HG03432 (cell line): ENCODE results near the gene IGF1R.

Source experiments
- ATAC-seq: cut with Tn5 transposase; IDR thresholded peaks from one replicate; pipeline ENCODE4 v1.9.1; 2021; ENCODE audit warnings: mild to moderate bottlenecking, moderate library complexity; ENCODE audit not compliant: unreplicated experiment

The IGF1R gene

GRCh38 chr15:98772895-98773294 lies 124.6 kb downstream of the IGF1R start:
- no peak for ATAC-seq

- no peak for ATAC-seq
These were observed 125.3 kb downstream of the IGF1R start for GRCh38 chr15:98773616-98774015.

GRCh38 chr15:98774756-98775497 lies 126.6 kb downstream of the IGF1R start:
- ATAC-seq: no peak

GRCh38 chr15:98775498-98776230 lies 127.3 kb downstream of the IGF1R start:
- ATAC-seq: no peak

GRCh38 chr15:98776607-98777281 lies 128.4 kb downstream of the IGF1R start:
- ATAC-seq: peak; percentile 80

GRCh38 chr15:98777426-98777825 lies 129.1 kb downstream of the IGF1R start:
- no peak for ATAC-seq

DNA sequence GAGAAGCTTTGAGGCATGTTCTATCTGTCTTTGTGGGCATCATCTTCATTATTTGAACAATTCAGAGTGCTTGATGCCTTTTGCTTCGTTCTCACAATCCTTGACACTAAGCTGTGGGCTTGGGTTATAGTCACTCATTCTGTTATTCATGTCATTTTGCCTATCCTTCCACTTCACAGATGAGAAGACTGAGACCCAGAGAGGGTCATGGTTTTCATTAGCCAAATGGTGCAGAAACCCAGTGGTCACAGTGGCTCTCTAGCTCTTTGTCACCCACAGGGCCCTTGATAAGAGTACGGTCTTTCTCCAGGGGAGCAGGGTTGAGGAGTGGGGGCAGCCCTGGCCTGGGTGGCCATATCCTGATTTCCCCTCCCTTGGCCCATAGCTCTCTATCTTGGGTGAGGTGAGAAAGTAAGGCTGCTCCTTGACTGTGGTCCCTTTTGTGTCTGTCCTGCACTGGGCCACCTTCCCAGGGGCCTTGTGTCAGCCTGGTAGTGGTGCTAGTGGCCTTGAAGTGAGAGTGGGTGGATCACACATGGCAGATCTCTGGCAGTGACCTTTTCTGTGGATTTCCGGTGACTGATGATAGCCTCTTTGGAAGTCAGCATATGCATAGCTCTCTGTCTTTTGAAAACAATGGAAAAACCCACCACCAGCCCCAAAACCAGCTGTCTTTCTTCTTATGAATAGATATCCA lies 130.1 kb downstream of the IGF1R start:
- no peak for ATAC-seq

GRCh38 chr15:98778960-98779359 lies 130.6 kb downstream of the IGF1R start:
- no peak for ATAC-seq

DNA sequence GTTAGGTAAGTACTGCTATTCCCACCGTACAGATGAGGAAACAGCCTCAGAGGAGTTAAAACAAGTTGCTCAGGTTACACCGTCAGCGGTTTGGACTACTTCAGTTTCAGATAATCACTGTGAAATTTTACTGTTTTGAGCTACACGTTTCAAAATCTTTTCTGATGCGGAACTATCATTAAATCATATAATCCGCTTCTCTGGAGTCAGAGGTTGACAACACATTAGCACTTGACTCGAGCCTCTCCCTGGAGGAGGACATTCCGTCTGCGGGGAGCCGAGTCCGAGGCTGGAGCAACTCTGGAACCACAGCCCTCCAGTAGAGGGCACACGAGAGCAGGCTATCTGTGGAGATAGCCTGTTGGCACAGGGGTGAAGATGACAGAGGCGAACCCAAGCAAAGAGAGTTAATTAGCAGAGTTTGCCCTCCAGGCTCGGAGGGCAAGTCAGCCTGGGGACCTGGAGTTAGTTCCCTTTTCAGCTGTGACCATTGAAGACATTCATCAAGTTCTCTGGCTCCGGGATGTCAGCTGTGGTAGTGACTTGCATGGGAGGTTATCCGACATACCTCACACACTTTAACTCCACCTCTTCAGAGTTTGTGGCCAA lies 131.2 kb downstream of the IGF1R start:
- peak; percentile 78 for ATAC-seq

DNA sequence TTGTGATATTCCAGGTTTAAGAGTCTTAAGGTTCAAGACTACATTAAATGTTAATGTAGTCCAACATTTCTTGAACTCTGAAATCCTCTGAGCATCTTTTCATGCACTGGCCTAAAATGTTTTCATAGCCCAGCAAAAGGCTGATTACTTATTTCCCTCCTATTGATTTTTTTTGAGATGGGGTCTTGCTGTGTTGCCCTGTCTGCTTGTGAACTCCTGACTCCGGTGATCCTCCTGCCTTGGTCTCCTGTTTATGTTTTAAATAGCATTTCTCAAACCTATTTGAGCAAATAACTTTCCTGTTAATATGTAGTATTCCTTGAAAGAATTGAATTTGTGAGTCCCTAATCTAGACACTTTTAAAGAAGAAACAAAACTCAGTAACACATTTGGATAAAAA lies 133.5 kb downstream of the IGF1R start:
- no peak for ATAC-seq

- ATAC-seq: no peak
These were observed 134.5 kb downstream of the IGF1R start for GRCh38 chr15:98782801-98783200.

- ATAC-seq: no peak
These were observed 137.1 kb downstream of the IGF1R start for GRCh38 chr15:98785431-98785806.

- ATAC-seq: peak; percentile 80
These were observed 137.7 kb downstream of the IGF1R start for GRCh38 chr15:98785807-98786621.

GRCh38 chr15:98786717-98787116 lies 138.4 kb downstream of the IGF1R start:
- ATAC-seq: no peak

- no peak for ATAC-seq
These were observed 138.9 kb downstream of the IGF1R start for GRCh38 chr15:98787194-98787593.

DNA sequence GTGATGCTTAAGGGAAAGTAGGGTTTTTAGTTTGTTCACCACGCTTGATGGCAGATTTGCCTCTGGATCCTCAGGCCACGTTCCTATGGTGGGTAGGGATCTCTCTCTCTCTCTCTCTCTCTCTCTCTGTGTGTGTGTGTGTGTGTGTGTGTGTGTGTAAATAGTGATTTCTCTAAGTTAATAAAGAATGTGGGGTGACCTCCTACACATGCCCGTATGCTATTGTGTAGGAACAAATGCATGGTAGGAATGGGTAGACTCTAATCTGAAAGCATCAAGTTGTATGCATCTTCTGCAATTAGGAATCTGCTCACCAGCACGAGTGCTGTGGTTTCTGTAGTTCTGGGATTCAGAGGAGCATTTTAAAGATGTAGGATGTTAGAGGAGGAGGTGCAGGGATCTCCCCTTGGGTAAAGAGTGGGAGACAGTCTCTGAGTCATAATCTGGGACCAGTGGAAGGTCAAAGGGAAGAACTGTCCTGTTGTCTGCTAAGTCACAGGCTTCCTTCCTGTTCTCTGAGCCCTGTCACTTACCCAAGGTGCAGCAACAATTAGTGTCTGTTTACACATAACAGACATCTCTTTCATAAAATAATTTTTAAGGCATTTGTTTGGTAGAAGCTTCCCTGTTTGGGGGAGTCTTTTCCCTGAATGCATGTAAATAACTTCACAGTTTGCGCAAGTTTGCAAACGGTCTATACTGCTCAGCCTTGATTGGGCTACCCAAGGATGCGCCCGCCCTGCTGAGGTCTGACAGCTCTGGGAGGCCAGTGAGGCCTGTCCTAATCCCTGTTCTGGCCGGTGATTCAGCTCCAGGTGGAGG lies 139.8 kb downstream of the IGF1R start:
- no peak for ATAC-seq

GRCh38 chr15:98789020-98789419 lies 140.7 kb downstream of the IGF1R start:
- no peak for ATAC-seq

DNA sequence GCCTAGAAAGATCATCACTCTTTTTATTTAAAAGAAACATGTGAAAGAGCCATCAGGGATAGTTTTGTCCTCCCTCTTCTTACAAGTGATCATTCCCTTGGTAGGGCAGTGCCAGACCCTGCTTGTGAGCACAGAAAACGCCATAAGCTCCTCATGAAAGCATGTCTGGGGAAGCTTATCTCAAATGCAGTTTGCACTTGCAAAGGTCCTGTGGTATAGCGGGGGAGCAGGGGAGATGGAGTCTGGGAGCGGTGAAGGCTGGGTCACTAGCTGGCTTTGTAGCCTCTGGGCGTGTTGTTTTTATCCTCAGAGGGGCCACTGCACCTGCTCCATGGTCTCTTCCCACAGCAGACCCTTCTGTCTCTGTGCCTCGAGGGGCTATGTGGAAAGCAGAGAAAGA lies 141.9 kb downstream of the IGF1R start:
- no peak for ATAC-seq

DNA sequence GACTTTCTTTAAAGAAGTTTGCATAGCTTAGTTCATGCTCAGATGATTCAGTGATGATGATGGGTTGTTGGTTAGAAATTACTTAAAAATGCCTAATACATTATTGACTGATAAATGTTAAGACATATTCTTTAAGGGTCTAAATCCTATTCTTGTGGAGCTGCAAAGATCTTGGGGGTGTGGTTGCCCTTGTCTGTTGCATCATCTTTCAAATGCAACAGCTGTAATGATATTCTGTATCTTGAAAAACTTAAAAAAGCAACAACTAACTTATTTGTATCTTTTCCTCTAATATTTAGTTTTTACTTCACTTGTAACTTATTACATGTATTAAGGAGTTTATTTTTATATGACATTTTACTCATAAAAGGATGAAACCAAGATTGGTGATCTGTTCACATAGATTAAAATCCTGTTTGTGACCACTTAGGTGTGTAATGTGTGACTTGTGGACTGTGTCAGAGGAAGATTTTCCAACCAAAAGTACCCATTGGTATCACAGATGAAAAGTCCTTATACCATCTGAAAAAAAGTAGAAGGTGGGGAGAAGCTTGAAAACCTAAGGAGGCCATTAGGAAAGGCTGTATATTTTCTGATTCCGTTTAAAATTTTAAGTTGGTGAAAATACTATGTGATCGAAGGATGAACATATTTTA lies 142.8 kb downstream of the IGF1R start:
- ATAC-seq: no peak
